ENCODE results near the gene PTPRN2. TPM values are rescaled to one million over a fixed set of nuclear protein-coding genes. Genes with fewer than 3 reads are reported as not detected.

Gene PTPRN2
- total RNA-seq, 2 experiments from 2014 or later: 0.70 TPM; not detected in 1

- H3K9me2 ChIP-seq (ENCODE audit: insufficient read depth, low read length): no peaks in the 10 kb centered on the region
- BruUV-seq (replicated peaks): no TSS peak
- no peak for DNase-seq (ENCODE audit: low spot score)
- ChIA-PET POLR2A (no interaction called here), CTCF (ENCODE audit: unreplicated experiment) (no interaction called here)
- no peak overlapping the region for H2AFZ ChIP-seq (ENCODE audit: low read length)
- H3K27ac ChIP-seq (ENCODE audit: low read depth, low read length, poor library complexity, severe bottlenecking): no peak overlapping the region
- no peak overlapping the region for H3K4me2 ChIP-seq (ENCODE audit: low read length)
- TF ChIP-seq EZH2phosphoT487 (IDR thresholded peaks at IDR 0.05; ENCODE audit: borderline replicate concordance, low read depth, low read length) (no peak), CTCF (conservative IDR thresholded peaks at IDR 0.05; ENCODE audit: low read length) (no peak)
- no peaks in the 10 kb centered on the region for H3K79me2 ChIP-seq (ENCODE audit: insufficient read depth, low read depth, low read length)
- intact Hi-C loops (cut with micrococcal nuclease; ENCODE audit: unreplicated experiment): no loop called here
- H3K36me3 ChIP-seq (ENCODE audit: insufficient read depth, low read length): no peaks in the 10 kb centered on the region
- no peaks in the 10 kb centered on the region for H4K20me1 ChIP-seq (ENCODE audit: insufficient read depth, low read length)
- H3K4me1 ChIP-seq (ENCODE audit: insufficient read depth, low read length, poor library complexity, severe bottlenecking): peaks cover 14% of the 10 kb centered on the region
- H3K9me3 ChIP-seq (ENCODE audit: low read length): no peaks in the 10 kb centered on the region
- no peak overlapping the region for H3K4me3 ChIP-seq (ENCODE audit: low read depth, low read length, poor library complexity, severe bottlenecking)
Measured at GRCh38 chr7:157664034-157664433, 923.6 kb downstream of the PTPRN2 start.

- CTCF ChIA-PET (ENCODE audit: unreplicated experiment): no interaction called here
Measured at GRCh38 chr7:157662981-157663716, 924.5 kb downstream of the PTPRN2 start.

More at GRCh38 chr7:157662981-157663716, 924.5 kb downstream of the PTPRN2 start:
- H3K79me2 ChIP-seq (ENCODE audit: insufficient read depth, low read depth, low read length): no peaks in the 10 kb centered on the region
- H2AFZ ChIP-seq (ENCODE audit: low read length): no peak overlapping the region
- TF ChIP-seq CTCF (conservative IDR thresholded peaks at IDR 0.05; ENCODE audit: low read length): no peak
- no peak for TF ChIP-seq EZH2phosphoT487 (IDR thresholded peaks at IDR 0.05; ENCODE audit: borderline replicate concordance, low read depth, low read length)
- H3K4me3 ChIP-seq (ENCODE audit: low read depth, low read length, poor library complexity, severe bottlenecking): no peak overlapping the region
- H4K20me1 ChIP-seq (ENCODE audit: insufficient read depth, low read length): no peaks in the 10 kb centered on the region
- no peak for DNase-seq (ENCODE audit: low spot score)
- H3K36me3 ChIP-seq (ENCODE audit: insufficient read depth, low read length): no peaks in the 10 kb centered on the region
- no peak overlapping the region for H3K4me2 ChIP-seq (ENCODE audit: low read length)
- no peaks in the 10 kb centered on the region for H3K9me3 ChIP-seq (ENCODE audit: low read length)
- POLR2A ChIA-PET: no interaction called here
- H3K4me1 ChIP-seq (ENCODE audit: insufficient read depth, low read length, poor library complexity, severe bottlenecking): peaks cover 5% of the 10 kb centered on the region
- no peak overlapping the region for H3K27ac ChIP-seq (ENCODE audit: low read depth, low read length, poor library complexity, severe bottlenecking)
- no TSS peak for BruUV-seq (replicated peaks)
- H3K9me2 ChIP-seq (ENCODE audit: insufficient read depth, low read length): no peaks in the 10 kb centered on the region
- intact Hi-C loops (cut with micrococcal nuclease; ENCODE audit: unreplicated experiment): no loop called here

Data from OCI-LY7 (cell line).